ENCODE data around the gene SNX8.
"Not testable (repeated sequence)": the region's sequence is repeated elsewhere in the genome, so short reads cannot be mapped to it uniquely, and the experiment has no call there.

SNX8 gene

DNA sequence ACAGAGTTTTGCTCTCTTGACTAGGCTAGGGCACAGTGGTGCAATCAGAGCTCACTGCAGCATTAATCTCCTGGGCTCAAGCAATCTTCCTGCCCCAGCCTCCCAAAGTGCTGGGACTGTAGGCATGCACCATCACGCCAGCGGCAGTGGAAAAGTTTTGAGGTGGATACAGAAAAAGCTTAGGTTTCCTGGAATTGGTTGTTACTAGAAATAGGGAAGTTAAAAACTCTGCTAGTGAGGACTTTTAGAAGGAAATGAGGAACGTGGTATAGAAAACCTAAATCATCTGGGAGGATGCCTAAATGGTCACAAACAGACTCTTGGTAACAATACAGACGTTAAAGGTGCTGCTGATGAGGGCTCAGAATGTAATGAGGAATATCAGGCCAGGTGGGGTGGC lies 10.9 kb upstream of the SNX8 start:
- DNase-seq (ENCODE audit: low spot score) = no peak

DNA sequence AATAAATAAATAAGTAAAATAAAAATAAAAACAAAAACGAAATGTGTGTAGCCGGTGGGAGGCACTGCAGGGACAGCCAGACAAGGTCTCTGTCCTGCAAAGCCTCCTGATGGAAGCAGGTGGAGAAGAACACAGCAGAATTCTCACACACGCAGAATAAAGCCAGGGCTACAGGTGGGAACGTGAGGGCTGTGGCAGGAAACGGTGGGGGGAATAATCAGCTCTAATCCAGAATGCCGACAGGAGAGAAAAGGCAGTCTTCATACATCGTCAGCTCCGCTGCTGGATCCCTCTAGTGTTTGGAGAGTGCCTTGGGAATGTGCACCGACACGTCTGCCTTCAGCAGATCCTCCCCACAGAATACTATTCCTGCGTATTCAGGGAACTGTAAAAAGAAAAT lies 6.8 kb upstream of the SNX8 start:
- DNase-seq (ENCODE audit: low spot score) = no peak

DNA sequence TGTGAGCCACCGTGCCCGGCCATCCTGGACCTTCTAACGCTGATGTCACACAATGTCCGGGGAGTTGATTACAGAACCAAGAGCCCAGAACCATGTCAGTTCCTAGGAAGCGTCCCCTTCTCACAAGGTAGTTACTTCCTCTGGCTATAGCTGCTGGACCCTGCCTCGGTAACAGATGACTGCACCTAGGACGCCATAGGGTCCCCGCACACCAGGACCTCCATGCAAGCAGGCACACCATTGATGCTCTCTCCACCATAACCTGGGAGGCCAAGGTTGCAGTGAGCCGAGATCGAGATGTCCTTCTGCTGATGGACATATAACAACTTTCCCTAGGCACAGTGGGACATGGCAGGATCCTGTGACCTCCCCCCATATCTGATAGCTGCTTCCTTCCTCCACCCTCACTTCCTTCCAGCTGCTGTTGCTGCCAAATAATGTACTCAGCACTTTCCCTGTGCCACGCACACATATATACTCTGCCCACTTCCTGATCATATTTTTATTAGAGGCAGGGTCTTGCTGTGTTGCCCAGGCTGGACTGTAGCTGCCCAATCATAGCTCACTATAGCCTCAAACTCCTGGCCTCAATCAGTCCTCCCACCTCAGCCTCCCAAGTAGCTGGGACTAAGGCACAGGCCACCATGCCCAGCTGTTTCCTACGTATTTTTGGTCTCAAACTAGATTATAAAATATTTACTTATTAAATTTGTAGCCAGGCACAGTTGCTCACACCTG lies 3.5 kb upstream of the SNX8 start:
- DNase-seq (ENCODE audit: low spot score) = no peak

DNA sequence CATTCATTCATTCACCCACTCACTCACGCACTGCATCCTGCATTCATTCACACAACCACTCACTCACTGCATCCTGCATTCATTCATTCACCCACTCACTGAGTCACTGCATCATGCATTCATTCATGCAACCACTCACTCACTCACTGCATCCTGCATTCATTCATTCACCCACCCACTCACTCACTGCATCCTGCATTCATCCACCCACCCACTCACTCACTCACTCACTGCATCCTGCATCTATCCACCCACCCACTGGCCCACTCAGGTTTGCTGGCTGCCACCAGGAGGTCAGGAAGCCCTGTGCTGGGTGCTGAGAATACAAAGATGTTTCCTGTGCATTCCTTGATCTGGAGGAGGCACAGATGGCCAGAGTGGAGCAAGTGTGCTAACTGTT lies 2.3 kb upstream of the SNX8 start:
- DNase-seq (ENCODE audit: low spot score) = no peak

DNA sequence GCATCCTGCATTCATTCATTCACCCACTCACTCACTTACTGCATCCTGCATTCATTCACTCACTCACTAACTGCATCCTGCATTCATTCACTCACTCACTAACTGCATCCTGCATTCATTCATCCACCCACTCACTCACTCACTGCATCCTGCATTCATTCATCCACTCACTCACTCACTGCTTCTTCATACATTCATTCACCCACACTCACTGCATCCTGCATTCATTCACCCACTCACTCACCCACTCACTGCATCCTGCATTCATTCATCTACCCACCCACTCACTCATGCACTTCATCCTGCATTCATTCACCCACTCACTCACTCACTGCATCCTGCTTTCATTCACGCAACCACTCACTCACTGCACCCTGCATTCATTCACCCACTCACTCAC lies 1.5 kb upstream of the SNX8 start:
- DNase-seq (ENCODE audit: low spot score) = no peak

DNA sequence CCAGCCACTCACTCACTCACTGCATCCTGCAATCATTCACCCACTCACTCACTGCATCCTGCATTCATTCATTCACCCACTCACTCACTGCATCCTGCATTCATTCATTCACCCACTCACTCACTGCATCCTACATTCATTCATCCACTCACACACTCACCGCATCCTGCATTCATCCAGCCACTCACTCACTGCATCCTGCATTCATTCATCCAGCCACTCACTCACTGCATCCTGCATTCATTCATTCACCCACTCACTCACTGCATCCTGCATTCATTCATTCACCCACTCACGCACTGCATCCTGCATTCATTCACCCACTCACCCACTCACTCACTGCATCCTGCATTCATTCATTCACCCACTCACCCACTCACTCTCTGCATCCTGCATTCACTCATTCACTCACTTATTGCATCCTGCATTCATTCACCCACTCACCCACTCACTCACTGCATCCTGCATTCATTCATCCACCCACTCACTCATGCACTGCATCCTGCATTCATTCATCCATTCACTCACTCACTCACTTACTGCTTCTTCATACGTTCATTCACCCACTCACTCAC lies 802 bp upstream of the SNX8 start:
- DNase-seq (ENCODE audit: low spot score) = not testable (repeated sequence)

DNA sequence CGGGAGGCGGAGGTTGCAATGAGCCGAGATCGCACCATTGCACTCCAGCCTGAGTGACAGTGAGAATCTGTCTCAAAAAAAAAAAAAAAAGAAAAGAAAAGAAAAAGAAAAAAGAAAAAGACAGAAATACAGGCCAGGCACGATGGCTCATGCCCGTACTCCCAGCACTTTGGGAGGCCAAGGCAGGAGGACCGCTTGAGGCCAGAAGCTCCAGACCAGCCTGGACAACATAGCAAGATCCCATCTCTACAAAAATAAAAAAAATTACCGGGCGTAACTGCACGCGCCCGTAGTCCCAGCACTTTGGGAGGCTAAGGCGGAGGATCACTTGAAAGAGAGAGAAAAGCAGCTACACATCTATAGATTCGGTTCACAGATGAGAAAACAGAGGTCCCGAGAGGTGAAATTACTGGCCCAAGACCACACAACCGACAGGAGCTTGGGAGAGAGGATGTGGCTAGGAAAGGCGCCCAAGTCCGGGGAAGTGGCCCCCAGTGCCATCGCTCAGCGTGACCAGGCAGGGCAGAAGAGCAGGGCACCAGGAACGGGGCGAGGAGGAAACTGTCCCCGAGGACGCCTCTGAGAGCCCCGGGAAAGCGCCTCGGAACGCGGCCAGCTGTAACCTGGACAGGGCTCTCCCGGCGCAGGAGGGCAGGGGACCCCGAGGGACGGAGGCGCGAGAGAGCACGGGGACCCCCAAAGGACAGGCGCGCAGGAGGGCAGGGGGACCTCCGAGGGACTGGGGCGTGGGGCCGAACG lies 612 bp downstream of the SNX8 start:
- DNase-seq (ENCODE audit: low spot score) = no peak

DNA sequence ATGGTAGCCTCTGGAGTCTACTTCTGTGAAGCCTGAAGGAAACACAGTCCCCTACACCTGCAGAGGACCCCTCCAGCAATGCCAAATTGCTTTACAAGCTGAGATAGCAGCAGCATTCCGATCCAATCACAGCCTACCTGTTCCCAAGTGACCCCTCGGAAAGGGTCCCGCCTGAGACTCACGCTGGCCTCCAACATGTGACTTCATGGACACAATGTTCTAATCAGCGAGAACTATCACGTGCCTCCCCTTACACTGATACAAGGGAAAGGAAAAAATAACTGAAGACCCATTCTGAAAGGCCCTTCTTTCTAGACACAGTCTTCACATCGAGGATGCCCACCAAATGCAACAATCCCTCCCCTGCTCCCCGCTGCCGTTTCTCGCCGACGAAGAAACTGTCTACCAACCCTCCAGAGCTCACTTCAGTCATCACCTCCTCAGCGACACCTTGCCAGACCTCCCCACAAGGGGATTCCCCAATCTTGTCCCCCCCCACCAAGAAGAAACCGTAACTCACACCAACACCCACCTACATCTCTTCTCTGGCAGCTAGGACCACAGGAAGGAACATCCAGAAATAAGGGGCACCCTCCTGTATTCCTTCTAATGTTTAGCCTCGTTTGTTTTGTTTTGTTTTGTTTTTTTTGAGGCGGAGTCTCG lies 1.8 kb downstream of the SNX8 start:
- DNase-seq (ENCODE audit: low spot score) = no peak

DNA sequence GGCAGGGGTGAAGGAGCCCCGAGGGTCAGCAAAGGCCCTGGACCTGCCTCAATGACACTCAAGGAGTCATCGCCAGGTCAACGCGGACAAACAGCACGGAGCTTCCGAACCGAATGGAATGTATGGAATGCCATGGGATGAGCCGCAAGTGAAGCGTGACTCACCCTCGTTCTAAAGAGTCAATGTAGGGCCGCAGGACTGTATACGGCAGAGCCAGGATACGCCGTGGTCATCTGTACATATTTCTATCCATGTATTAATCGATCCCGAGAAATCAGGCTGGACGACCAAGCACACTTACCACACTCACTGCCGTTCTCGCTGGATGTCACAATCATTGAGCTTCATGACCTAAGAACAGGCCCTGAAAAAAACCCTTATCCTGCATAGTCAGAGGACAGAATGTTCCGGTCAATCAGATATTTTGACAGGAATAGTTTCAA lies 4.3 kb downstream of the SNX8 start:
- DNase-seq (ENCODE audit: low spot score) = peak; percentile 73

DNA sequence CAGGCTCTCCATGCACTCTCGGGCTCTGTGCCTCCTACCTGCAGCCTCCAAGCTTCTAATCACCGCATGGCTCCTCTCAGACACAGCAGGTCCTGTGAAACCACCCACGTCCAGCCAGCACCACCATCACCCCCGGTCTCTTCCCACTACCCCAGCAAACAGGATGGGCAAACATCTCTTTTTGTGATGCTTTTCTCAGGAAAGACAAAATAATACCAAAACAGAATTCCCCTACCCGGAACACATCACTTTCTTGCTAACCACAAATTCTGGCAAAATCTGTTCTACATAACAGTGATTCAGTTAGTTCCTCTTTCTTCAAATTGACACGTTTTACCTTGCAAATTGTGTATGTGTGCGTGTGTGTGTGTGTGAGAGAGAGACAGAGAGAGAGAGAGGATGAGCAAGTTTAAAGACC lies 6.5 kb downstream of the SNX8 start:
- no peak for DNase-seq (ENCODE audit: low spot score)

DNA sequence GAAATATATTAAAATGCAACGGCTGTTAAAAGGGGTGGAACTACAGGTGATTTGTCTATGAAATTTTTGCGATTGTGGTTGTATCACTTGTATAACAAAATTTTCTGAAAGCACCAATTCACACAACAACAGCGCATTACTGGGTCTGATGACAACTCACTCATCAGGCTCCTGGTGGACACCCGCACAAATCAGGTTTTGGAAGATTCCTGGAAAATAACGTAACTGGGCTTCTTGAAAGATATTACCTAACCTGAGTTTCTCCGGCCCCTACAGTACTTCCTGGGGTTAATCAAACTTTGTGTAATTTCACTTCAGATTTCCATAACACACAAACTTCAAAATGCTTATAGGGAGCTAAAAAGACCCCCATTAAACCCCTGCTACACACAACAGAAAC lies 7.6 kb downstream of the SNX8 start:
- DNase-seq (ENCODE audit: low spot score) = no peak

DNA sequence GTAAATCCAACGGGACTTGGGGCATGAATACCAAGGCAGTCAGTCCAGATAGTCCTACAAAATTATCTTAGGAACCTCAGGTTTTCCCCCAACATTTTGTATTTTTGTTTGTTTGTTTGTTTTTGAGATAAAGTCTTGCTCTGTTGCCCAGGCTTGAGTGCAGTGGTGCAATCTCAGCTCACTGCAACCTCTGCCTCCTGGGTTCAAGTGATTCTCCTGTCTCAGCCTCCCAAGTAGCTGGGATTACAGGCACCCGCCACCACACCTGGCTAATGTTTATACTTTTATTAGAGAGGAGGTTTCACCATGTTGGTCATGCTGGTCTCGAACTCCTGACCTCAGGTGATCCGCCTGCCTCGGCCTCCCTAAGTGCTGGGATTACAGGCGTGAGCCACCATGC lies 9.0 kb downstream of the SNX8 start:
- not testable (repeated sequence) for DNase-seq (ENCODE audit: low spot score)

DNA sequence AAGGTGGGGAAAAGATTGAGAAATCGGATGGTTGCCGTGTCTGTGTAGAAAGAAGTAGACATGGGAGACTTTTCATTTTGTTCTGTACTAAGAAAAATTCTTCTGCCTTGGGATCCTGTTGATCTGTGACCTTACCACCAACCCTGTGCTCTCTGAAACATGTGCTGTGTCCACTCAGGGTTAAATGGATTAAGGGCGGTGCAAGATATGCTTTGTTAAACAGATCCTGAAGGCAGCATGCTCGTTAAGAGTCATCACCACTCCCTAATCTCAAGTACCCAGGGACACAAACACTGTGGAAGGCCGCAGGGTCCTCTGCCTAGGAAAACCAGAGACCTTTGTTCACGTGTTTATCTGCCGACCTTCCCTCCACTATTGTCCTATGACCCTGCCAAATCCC lies 10.7 kb downstream of the SNX8 start:
- DNase-seq (ENCODE audit: low spot score) = not testable (repeated sequence)

DNA sequence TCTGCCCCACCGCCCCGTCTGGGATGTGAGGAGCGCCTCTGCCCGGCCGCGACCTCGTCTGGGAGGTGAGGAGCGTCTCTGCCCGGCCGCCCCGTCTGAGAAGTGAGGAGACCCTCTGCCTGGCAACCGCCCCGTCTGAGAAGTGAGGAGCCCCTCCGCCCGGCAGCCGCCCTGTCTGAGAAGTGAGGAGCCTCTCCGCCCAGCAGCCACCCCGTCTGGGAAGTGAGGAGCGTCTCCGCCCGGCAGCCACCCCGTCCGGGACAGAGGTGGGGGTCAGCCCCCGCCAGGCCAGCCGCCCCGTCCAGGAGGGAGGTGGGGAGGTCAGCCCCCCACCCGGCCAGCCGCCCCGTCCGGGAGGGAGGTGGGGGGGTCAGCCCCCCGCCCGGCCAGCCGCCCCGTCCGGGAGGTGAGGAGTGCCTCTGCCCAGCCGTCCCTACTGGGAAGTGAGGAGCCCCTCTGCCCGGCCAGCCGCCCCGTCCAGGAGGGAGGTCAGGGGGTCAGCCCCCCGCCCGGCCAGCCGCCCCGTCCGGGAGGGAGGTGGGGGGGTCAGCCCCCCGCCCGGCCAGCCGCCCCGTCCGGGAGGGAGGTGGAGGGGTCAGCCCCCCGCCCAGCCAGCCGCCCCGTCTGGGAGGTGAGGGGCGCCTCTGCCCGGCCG lies 11.4 kb downstream of the SNX8 start:
- not testable (repeated sequence) for DNase-seq (ENCODE audit: low spot score)

DNA sequence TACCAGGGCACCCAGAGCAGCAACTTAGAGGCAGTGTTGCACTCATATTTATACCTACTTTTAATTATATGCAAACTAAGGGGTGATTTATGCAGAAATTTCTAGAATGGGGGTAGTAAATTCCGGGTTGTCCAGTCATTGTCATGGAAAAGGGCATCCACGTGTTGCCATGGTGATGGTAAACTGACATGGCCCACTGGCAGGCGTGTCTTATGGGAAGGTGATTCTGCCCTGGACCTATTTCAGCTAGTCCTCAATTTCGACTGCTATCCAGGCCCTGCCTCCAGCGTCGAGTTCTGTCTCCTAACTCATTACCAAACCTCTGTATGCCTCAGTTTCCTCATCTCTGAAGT lies 12.8 kb downstream of the SNX8 start:
- DNase-seq (ENCODE audit: low spot score) = no peak

DNA sequence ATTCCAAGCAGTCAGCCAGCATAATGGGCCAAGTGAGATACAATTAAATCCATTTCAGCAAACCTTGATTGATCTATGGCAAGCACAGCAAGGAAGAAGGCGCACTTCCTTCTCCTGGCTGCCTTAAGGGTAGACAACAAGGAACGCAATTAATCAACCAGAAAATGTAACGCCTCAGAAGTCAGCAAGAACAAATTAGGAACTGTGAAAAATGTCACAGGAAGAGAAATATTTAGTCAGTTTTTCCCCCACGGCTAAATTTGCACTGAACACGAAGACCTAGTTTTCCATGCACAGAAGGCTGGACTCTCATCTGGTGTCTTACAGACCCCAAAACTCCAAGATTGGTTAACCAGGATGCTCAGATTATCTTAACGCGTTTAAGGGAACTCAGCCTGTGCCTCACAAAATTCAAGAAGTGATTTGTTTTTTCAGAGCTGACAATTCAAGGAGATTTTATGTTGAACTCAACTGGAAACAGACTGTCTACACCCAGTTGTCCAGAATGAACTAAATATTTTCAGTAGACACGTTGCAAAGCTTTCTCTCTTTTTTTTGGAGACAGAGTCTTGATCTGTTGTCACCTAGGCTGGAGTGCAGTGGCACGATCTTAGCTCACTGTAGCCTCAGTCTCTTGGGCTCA lies 14.2 kb downstream of the SNX8 start:
- no peak for DNase-seq (ENCODE audit: low spot score)

DNA sequence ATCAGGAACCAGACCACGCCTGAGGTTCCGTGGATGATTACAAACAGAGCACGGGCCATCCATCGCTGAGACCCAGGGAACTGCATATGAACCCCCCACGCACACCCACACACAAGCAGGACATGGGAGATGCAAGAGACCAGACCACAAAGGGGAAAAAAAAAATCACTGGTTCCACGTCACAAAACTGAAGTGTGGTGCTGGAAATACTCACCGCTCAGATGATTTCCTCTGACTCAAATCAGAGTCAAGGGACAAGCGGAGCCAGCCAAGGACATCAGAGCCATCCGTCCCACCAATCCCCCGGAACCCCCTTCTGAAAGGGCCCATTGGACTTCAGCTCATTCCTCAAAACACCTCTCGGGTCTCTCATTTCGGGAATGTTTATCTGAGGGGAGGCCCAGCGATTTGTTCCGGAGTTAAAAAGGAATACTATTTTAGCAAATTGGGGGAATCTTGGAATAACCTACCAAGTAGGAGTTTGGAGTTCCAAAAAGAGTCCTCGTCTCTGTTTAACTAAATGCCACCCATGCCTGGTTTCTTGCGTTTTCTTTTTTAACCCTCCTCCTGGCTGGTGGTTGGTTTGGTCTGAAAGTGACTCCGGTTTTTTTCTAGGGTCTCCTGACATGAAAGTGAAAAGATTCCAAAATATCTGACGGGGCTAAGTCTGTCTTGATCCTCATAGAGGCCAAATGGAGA lies 15.0 kb downstream of the SNX8 start:
- DNase-seq (ENCODE audit: low spot score) = no peak

DNA sequence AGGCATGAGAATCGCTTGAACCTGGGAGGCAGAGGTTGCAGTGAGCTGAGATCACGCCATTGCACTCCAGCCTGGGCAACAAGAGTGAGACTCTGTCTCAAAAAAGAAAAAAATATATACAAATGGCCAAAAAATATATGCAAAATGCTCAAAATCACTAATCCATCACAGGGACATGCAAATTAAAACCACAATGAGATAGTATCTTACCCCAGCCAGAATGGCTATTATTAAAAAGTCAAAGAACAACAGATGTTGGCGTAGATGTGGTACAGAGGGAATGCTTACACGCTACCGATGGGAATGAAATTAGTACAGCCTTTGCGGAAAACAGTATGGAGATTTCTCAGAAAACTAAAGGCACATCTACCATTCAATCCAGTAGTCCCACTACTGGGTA lies 17.4 kb downstream of the SNX8 start:
- no peak for DNase-seq (ENCODE audit: low spot score)

DNA sequence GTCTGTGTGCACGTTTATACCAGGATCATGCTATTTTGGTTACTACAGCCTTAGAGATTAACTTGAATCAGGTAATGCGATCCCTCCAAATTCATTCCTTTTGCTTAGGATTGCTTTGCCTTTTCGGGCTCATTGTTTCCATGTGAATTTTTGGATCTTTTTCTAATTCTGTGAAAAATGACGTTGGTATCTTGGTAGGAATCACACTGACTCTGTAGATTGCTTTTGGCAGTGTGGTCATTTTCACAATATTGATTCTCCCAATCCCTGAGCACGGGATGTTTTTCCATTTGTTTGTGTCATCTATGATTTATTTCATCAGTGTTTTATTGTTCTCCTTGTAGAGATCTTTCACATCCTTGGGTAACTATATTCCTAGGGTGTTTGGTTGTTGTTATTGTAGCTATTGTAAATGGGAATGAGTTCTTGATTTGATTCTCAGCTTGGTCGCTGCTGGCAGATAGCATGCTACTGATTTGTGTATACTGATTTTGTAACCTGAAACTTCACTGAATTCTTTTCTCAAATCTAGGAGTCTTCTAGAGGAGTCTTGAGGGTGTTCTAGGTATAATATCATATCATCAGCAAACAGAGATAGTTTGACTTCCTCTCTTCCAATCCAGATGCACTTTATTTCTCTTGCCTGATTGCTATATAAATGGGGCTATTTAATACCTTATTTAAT lies 18.2 kb downstream of the SNX8 start:
- DNase-seq (ENCODE audit: low spot score) = no peak

DNA sequence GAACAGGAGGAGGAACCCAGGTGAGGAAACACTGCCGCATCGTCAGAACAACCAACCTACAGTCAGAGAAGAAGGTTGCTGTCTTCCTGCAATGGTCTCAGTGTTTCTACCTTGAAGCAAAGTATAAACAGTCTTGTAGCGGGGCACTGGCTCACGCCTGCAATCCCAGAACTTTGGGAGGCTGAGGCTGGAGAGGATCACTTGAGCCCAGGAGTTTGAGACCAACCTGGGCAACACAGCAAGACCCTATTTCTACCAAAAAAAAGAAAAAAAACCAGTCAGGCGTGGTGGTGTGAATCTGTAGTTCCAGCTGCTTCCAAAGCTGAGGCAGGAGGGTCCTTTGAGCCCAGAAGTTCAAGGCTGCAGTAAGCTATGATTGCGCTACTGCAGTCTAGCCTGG lies 23.4 kb downstream of the SNX8 start:
- no peak for DNase-seq (ENCODE audit: low spot score)

DNA sequence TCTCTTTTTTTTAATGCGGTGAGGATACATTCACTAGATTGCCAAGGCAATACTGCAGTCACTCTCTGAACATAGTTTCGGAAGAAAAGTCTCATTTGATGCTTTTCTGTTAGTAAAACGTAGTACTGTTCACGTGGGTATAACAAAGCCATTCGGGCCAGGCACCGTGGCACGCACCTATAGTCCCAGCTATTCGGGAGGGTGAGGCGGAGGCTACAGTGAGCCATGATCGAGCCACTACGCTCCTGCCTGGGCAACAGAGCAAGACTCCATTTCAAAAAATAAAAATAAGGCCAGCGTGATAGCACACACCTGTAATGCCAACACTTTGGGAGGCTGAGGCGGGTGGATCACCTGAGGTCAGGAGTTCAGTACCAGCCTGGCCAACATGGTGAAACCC lies 24.6 kb downstream of the SNX8 start:
- no peak for DNase-seq (ENCODE audit: low spot score)

All from ecto neural progenitor cell (in vitro differentiated cells).